Measurements from ENCODE around the gene EPS8L3. TPM values are rescaled to one million over a fixed set of nuclear protein-coding genes. Genes with fewer than 3 reads are reported as not detected.

Gene EPS8L3
- total RNA-seq, 5 donors from 2014 or later (not counting 1 experiment from before 2014, with no cell fraction given) = 0.47 to 0.49 TPM; not detected in 3

GRCh38 chr1:109719337-109719837 is 44.3 kb downstream of the EPS8L3 start:
- CTCF ChIA-PET = no interaction called here
- peaks cover 0 to 12% of the 10 kb centered on the region in 2 experiments for H3K27me3 ChIP-seq (replicated peaks in 1 of 2; ENCODE audit: control insufficient read depth in 2 of 2, extremely low read depth in 1 of 2, insufficient read depth in 2 of 2, low read length in 1 of 2)
- no peaks in the 10 kb centered on the region for H3K4me1 ChIP-seq (ENCODE audit: control insufficient read depth in 1 of 2, extremely low read depth in 1 of 2, insufficient read depth in 2 of 2, low read length in 2 of 2)
- no peaks in the 10 kb centered on the region for H3K9me3 ChIP-seq
- no peak overlapping the region for H3K4me3 Mint-ChIP-seq
- H3K4me3 ChIP-seq (ENCODE audit: control insufficient read depth in 1 of 2, extremely low read depth in 1 of 2, low read length in 1 of 2) = no peak overlapping the region
- POLR2A ChIA-PET = no interaction called here
- no CpG with 5 or more reads among the region's 5 CpGs for WGBS (ENCODE audit: insufficient coverage)
- H3K9me3 Mint-ChIP-seq = no peaks in the 10 kb centered on the region
- no peaks in the 10 kb centered on the region for H3K36me3 ChIP-seq (ENCODE audit: control insufficient read depth in 2 of 2, extremely low read depth in 1 of 2, insufficient read depth in 1 of 2, low read length in 1 of 2)
- H3K27ac Mint-ChIP-seq = no peak overlapping the region
- ATAC-seq (replicated peaks in 1 of 4) = no peak
- H3K27me3 Mint-ChIP-seq = peaks cover 7 to 8% of the 10 kb centered on the region in 2 donors
- H3K4me1 Mint-ChIP-seq = no peaks in the 10 kb centered on the region
- DNase-seq = no peak
- no peak overlapping the region for H3K27ac ChIP-seq (ENCODE audit: low read length)
- H3K36me3 Mint-ChIP-seq = no peaks in the 10 kb centered on the region

- no peak for ATAC-seq (replicated peaks in 1 of 4)
- no peaks in the 10 kb centered on the region for H3K9me3 ChIP-seq
- Mint-ChIP-seq H3K36me3 (no peaks in the 10 kb centered on the region), H3K4me3 (no peak overlapping the region), H3K27ac (no peak overlapping the region), H3K4me1 (no peaks in the 10 kb centered on the region), H3K27me3 (peaks cover 14% of the 10 kb centered on the region in 2 donors), H3K9me3 (no peaks in the 10 kb centered on the region)
- peaks cover 0 to 16% of the 10 kb centered on the region in 2 experiments for H3K27me3 ChIP-seq (replicated peaks in 1 of 2; ENCODE audit: control insufficient read depth in 2 of 2, extremely low read depth in 1 of 2, insufficient read depth in 2 of 2, low read length in 1 of 2)
- no peaks in the 10 kb centered on the region for H3K4me1 ChIP-seq (ENCODE audit: control insufficient read depth in 1 of 2, extremely low read depth in 1 of 2, insufficient read depth in 2 of 2, low read length in 2 of 2)
- CTCF ChIA-PET = no interaction called here
- POLR2A ChIA-PET = no interaction called here
- H3K36me3 ChIP-seq (ENCODE audit: control insufficient read depth in 2 of 2, extremely low read depth in 1 of 2, insufficient read depth in 1 of 2, low read length in 1 of 2) = no peaks in the 10 kb centered on the region
- H3K27ac ChIP-seq (ENCODE audit: low read length) = no peak overlapping the region
- no peak for DNase-seq
- no peak overlapping the region for H3K4me3 ChIP-seq (ENCODE audit: control insufficient read depth in 1 of 2, extremely low read depth in 1 of 2, low read length in 1 of 2)
- 84% methylated on average over 2 of the region's 2 CpGs for WGBS (ENCODE audit: insufficient coverage)
Measured at GRCh38 chr1:109718495-109718894, 45.2 kb downstream of the EPS8L3 start.

GRCh38 chr1:109717729-109718128 is 46.0 kb downstream of the EPS8L3 start:
- Histone ChIP-seq H3K4me3 (ENCODE audit: control insufficient read depth in 1 of 2, extremely low read depth in 1 of 2, low read length in 1 of 2) (no peak overlapping the region), H3K27me3 (replicated peaks in 1 of 2; ENCODE audit: control insufficient read depth in 2 of 2, extremely low read depth in 1 of 2, insufficient read depth in 2 of 2, low read length in 1 of 2) (peaks cover 0 to 18% of the 10 kb centered on the region in 2 experiments), H3K27ac (ENCODE audit: low read length) (no peak overlapping the region), H3K36me3 (ENCODE audit: control insufficient read depth in 2 of 2, extremely low read depth in 1 of 2, insufficient read depth in 1 of 2, low read length in 1 of 2) (no peaks in the 10 kb centered on the region), H3K9me3 (no peaks in the 10 kb centered on the region), H3K4me1 (ENCODE audit: control insufficient read depth in 1 of 2, extremely low read depth in 1 of 2, insufficient read depth in 2 of 2, low read length in 2 of 2) (no peaks in the 10 kb centered on the region)
- Mint-ChIP-seq H3K4me1 (no peaks in the 10 kb centered on the region), H3K4me3 (no peak overlapping the region), H3K36me3 (no peaks in the 10 kb centered on the region), H3K9me3 (no peaks in the 10 kb centered on the region), H3K27me3 (peaks cover 17% of the 10 kb centered on the region in 2 donors), H3K27ac (no peak overlapping the region)
- ChIA-PET CTCF (no interaction called here), POLR2A (no interaction called here)
- no peak for ATAC-seq (replicated peaks in 1 of 4)
- 90% methylated on average over 2 of the region's 5 CpGs for WGBS (ENCODE audit: insufficient coverage)
- no peak for DNase-seq

GRCh38 chr1:109716570-109717090 is 47.1 kb downstream of the EPS8L3 start:
- WGBS (ENCODE audit: insufficient coverage) = 83% methylated on average over 3 of the region's 3 CpGs
- H3K4me1 ChIP-seq (ENCODE audit: control insufficient read depth in 1 of 2, extremely low read depth in 1 of 2, insufficient read depth in 2 of 2, low read length in 2 of 2) = peaks cover 0 to 7% of the 10 kb centered on the region in 2 experiments
- ChIA-PET POLR2A (no interaction called here), CTCF (no interaction called here)
- Mint-ChIP-seq H3K27me3 (peaks cover 17 to 18% of the 10 kb centered on the region in 2 donors), H3K27ac (no peak overlapping the region), H3K4me3 (no peak overlapping the region), H3K9me3 (no peaks in the 10 kb centered on the region), H3K36me3 (no peaks in the 10 kb centered on the region), H3K4me1 (peaks cover 0 to 1% (median 0%) of the 10 kb centered on the region in 3 donors)
- H3K9me3 ChIP-seq = no peaks in the 10 kb centered on the region
- no peaks in the 10 kb centered on the region for H3K36me3 ChIP-seq (ENCODE audit: control insufficient read depth in 2 of 2, extremely low read depth in 1 of 2, insufficient read depth in 1 of 2, low read length in 1 of 2)
- ATAC-seq (replicated peaks in 1 of 4) (no peak), DNase-seq (no peak)
- H3K4me3 ChIP-seq (ENCODE audit: control insufficient read depth in 1 of 2, extremely low read depth in 1 of 2, low read length in 1 of 2) = no peak overlapping the region
- peaks cover 0 to 25% of the 10 kb centered on the region in 2 experiments for H3K27me3 ChIP-seq (replicated peaks in 1 of 2; ENCODE audit: control insufficient read depth in 2 of 2, extremely low read depth in 1 of 2, insufficient read depth in 2 of 2, low read length in 1 of 2)
- H3K27ac ChIP-seq (ENCODE audit: low read length) = no peak overlapping the region

GRCh38 chr1:109716121-109716520 is 47.6 kb downstream of the EPS8L3 start:
- Mint-ChIP-seq H3K4me3 (no peak overlapping the region), H3K27me3 (peaks cover 17 to 19% of the 10 kb centered on the region in 2 donors), H3K9me3 (no peaks in the 10 kb centered on the region), H3K36me3 (no peaks in the 10 kb centered on the region), H3K4me1 (peaks cover 0 to 1% (median 0%) of the 10 kb centered on the region in 3 donors), H3K27ac (no peak overlapping the region)
- Histone ChIP-seq H3K27me3 (replicated peaks in 1 of 2; ENCODE audit: control insufficient read depth in 2 of 2, extremely low read depth in 1 of 2, insufficient read depth in 2 of 2, low read length in 1 of 2) (peaks cover 0 to 25% of the 10 kb centered on the region in 2 experiments), H3K4me1 (ENCODE audit: control insufficient read depth in 1 of 2, extremely low read depth in 1 of 2, insufficient read depth in 2 of 2, low read length in 2 of 2) (peaks cover 0 to 7% of the 10 kb centered on the region in 2 experiments), H3K36me3 (ENCODE audit: control insufficient read depth in 2 of 2, extremely low read depth in 1 of 2, insufficient read depth in 1 of 2, low read length in 1 of 2) (no peaks in the 10 kb centered on the region), H3K27ac (ENCODE audit: low read length) (no peak overlapping the region), H3K4me3 (ENCODE audit: control insufficient read depth in 1 of 2, extremely low read depth in 1 of 2, low read length in 1 of 2) (no peak overlapping the region), H3K9me3 (no peaks in the 10 kb centered on the region)
- ATAC-seq (replicated peaks in 1 of 4) (no peak), DNase-seq (no peak)
- ChIA-PET CTCF (no interaction called here), POLR2A (no interaction called here)
- WGBS (ENCODE audit: insufficient coverage) = 100% methylated on average over 2 of the region's 3 CpGs

GRCh38 chr1:109714661-109715372 is 48.9 kb downstream of the EPS8L3 start:
- Mint-ChIP-seq H3K4me3 (no peak overlapping the region), H3K27me3 (peaks cover 17 to 19% of the 10 kb centered on the region in 2 donors), H3K4me1 (peaks cover 0 to 1% (median 0%) of the 10 kb centered on the region in 3 donors), H3K27ac (no peak overlapping the region), H3K9me3 (no peaks in the 10 kb centered on the region), H3K36me3 (no peaks in the 10 kb centered on the region)
- H3K27me3 ChIP-seq (replicated peaks in 1 of 2; ENCODE audit: control insufficient read depth in 2 of 2, extremely low read depth in 1 of 2, insufficient read depth in 2 of 2, low read length in 1 of 2) = peaks cover 0 to 25% of the 10 kb centered on the region in 2 experiments
- DNase-seq (no peak), ATAC-seq (replicated peaks in 1 of 4) (no peak)
- CTCF ChIA-PET = no interaction called here
- no peak overlapping the region for H3K4me3 ChIP-seq (ENCODE audit: control insufficient read depth in 1 of 2, extremely low read depth in 1 of 2, low read length in 1 of 2)
- no peak overlapping the region for H3K27ac ChIP-seq (ENCODE audit: low read length)
- no peaks in the 10 kb centered on the region for H3K36me3 ChIP-seq (ENCODE audit: control insufficient read depth in 2 of 2, extremely low read depth in 1 of 2, insufficient read depth in 1 of 2, low read length in 1 of 2)
- no peaks in the 10 kb centered on the region for H3K9me3 ChIP-seq
- 83% methylated on average over 7 of the region's 12 CpGs for WGBS (ENCODE audit: insufficient coverage)
- H3K4me1 ChIP-seq (ENCODE audit: control insufficient read depth in 1 of 2, extremely low read depth in 1 of 2, insufficient read depth in 2 of 2, low read length in 2 of 2) = peaks cover 0 to 7% of the 10 kb centered on the region in 2 experiments
- POLR2A ChIA-PET = no interaction called here
